Mammary epithelial cell (primary cell): Measurements from ENCODE around the gene LRRC32.

ENCODE experiments used
- CTCF ChIP-seq, 2 donors: IDR thresholded peaks in 1 of 2; conservative IDR thresholded peaks in 1 of 2; 2 replicates each; pipeline ENCODE4 v1.5.1; 2011 to 2012; ENCODE audit warnings: inconsistent platforms in 2 of 2, low read length in 2 of 2, mild to moderate bottlenecking in 2 of 2, control low read depth in 1 of 2, low read depth in 1 of 2; ENCODE audit not compliant: insufficient read depth in 1 of 2; ENCODE audit errors: extremely low read depth in 1 of 2
- EZH2 ChIP-seq: IDR thresholded peaks from 2 replicates; pipeline ENCODE4 v1.6.1; 2012; ENCODE audit warnings: low read length, inconsistent platforms, borderline replicate concordance

- TF ChIP-seq EZH2 (no peak), CTCF (conservative IDR thresholded peaks at IDR 0.05 in 1 of 2, IDR thresholded peaks at IDR 0.05 in 1 of 2; ENCODE audit: extremely low read depth in 1 of 2, insufficient read depth in 1 of 2, low read depth in 1 of 2, low read length in 2 of 2) (no peak)
These were observed 39.8 kb downstream of the LRRC32 start for GRCh38 chr11:76630600-76631281.
